Measurements from ENCODE around the gene CACNA1D.

DNA sequence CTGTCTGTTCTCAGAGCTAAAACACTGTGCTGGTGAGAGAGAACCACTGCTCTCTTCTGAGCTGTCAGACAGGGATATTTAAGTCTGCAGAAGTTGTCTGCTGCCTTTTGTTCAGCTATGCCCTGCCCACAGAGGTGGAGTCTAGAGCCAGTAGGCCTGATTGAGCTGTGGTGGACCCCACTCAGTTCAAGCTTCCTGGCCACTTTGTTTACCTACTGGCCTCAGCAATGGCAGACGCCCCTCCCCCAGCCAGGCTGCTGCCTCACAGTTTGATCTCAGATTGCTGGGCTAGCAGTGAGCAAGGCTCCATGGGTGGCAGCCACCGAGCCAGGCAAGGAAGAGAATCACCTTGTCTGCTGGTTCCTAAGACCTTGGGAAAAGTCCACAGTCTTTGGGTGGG is 21.0 kb upstream of the CACNA1D start:
- TF ChIP-seq, protein P1, sequence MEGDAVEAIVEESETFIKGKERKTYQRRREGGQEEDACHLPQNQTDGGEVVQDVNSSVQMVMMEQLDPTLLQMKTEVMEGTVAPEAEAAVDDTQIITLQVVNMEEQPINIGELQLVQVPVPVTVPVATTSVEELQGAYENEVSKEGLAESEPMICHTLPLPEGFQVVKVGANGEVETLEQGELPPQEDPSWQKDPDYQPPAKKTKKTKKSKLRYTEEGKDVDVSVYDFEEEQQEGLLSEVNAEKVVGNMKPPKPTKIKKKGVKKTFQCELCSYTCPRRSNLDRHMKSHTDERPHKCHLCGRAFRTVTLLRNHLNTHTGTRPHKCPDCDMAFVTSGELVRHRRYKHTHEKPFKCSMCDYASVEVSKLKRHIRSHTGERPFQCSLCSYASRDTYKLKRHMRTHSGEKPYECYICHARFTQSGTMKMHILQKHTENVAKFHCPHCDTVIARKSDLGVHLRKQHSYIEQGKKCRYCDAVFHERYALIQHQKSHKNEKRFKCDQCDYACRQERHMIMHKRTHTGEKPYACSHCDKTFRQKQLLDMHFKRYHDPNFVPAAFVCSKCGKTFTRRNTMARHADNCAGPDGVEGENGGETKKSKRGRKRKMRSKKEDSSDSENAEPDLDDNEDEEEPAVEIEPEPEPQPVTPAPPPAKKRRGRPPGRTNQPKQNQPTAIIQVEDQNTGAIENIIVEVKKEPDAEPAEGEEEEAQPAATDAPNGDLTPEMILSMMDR (IDR thresholded peaks at IDR 0.05) = no peak
- no peak for TF ChIP-seq POLR2AphosphoS5 (IDR thresholded peaks at IDR 0.05)

All from esophagus muscularis mucosa (tissue), 3 donors.